ENCODE data around the gene MYH6.

MYH6 gene

DNA sequence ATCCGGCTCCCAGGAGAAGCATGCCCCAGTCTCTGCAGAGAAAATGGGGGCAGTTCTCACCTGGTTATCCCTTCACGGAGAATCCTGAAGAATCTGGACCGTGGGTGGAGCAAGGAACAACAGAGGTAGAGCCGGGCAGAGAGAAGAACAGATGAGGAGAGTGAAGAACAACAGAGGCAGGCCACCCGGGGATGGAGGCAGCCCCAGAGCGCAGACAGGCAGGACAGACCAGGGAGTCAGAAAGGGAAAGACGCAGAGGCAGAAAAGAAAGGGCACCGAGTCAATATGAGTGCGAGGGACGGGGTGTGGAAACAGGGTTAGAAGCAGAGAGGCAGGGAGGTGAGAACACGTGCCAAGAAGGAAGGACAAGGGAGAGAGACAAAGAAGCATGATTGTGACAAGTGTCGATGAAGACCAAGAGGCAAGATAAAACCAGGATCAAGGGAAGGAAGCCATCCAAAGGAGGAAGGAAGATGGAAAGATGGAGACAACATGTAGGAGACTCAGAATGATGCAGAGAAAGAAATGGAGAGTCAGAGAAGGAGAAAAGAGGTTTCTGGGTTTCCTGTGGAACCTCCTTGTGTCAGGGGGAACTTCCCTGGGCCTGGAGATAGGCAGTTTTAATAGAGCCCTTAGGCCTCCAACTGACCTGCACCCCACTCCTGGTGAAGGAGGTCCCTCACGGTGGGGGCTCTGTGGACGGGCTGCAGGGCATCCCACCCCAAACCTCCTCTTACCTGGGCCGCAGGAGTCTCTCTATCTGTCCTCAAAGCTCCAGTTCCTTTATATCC is at the start of gene MYH6:
TSS of gene MYH6 (minus strand) at position 758 of the 791 bp plus-strand sequence. CDS start 1,050 bp downstream, outside the sequence.
- TF ChIP-seq, protein P1, sequence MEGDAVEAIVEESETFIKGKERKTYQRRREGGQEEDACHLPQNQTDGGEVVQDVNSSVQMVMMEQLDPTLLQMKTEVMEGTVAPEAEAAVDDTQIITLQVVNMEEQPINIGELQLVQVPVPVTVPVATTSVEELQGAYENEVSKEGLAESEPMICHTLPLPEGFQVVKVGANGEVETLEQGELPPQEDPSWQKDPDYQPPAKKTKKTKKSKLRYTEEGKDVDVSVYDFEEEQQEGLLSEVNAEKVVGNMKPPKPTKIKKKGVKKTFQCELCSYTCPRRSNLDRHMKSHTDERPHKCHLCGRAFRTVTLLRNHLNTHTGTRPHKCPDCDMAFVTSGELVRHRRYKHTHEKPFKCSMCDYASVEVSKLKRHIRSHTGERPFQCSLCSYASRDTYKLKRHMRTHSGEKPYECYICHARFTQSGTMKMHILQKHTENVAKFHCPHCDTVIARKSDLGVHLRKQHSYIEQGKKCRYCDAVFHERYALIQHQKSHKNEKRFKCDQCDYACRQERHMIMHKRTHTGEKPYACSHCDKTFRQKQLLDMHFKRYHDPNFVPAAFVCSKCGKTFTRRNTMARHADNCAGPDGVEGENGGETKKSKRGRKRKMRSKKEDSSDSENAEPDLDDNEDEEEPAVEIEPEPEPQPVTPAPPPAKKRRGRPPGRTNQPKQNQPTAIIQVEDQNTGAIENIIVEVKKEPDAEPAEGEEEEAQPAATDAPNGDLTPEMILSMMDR (IDR thresholded peaks at IDR 0.05): no peak

DNA sequence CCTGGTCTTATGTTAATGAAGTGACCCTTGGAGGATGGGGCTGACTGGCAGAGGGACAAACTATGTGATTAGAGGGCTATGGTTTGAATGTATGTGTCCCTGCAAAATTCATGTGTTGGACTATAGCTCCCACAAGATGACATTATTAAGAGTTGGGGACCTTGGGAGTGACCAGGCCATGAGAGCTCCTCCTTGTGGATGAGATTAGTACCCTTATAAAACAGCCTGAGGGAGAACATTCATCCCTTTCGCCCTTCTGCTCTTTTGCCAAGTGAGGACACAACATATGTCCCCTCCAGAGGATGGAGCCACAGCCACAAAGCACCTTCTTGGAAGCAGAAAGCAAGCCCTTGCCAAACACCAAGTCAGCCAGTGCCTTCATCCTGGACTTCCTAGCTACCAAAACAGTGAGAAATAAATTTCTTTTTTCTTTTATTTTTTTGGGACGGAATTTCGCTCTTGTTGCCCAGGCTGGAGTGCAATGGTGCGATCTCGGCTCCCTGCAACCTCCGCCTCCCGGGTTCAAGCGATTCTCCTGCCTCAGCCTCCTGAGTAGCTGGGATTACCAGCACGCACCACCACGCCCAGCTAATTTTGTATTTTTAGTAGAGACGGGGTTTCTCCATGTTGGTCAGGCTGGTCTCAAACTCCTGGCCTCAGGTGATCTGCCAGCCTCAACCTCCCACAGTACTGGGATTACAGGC is 49.0 kb upstream of the MYH6 start:
- TF ChIP-seq, protein P1 (IDR thresholded peaks at IDR 0.05): peak; percentile 39; the same call in 1 of the 2 replicates

DNA sequence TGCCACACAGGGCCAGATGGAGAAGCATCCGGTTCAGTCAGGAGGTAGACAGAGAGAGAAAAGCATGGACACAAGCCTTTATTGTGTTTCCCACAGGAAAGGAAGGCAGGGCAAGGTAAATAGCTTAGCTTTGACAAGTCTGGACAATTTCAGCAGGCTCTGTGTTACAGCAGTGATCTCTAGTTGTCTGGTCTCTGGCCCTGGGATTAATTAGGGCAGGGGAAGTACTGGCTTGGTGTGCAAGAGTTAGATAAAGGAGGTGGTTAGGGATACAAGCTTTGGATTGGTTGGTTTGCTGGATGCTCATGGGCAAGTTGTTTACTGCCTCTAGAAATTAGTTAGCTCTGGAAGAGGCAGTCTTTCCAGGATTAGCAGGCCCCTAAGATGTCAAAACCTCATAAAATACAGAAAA is 46.4 kb upstream of the MYH6 start:
- TF ChIP-seq, protein P1 (IDR thresholded peaks at IDR 0.05): no peak

DNA sequence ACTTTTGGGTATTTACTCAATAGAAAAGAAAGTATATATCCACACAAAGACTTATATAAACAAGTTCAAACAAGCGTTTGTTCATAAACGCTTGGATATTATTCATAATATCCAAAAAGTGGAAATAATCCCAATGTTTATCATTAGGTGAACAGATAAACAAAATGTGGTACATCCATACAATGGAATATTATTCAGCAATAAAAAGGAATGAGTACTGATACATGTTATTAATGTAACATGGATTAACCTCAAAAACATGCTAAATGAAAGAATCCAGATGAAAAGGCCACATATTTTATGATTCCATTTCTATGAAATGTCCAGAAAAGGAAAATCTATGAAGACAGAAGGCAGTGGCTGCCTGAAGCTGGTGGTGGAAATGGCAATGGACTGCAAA is 44.2 kb upstream of the MYH6 start:
- TF ChIP-seq, protein P1 (IDR thresholded peaks at IDR 0.05): no peak

DNA sequence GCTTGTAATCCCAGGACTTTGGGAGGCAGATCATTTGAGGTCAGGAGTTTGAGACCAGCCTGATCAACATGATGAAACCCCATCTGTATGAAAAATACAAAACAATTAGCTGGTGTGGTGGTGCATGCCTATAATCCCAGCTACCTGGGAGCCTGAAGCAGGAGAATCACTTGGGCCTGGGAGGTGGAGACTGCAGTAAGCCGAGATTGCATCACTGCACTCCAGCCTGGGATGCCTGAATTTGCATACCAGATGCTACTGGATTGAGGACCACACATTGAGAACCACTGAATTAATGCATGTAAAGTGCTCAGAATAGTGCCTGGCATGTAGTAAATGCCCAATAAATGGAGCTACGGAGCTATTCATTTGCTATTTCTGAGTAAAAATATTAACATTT is 42.3 kb upstream of the MYH6 start:
- TF ChIP-seq, protein P1 (IDR thresholded peaks at IDR 0.05): no peak

DNA sequence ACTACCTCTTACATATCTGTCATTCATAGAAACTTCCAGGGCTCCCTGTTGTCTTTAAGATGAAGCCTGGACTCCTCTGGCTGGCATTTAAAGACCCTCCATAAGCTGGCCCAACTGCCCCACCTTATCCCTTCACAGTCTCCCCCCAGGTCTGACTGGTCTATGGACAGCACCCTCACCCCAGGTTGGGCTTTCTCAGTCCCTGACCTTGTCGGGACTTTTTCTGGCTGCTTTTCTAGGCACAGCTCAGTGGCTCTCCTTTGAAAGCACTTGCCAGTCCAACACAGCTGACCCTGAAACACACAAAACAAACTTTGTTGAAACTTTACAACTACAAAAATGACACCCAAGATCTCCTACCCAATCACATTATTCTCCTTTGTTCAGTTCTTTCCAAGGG is 41.2 kb upstream of the MYH6 start:
- TF ChIP-seq, protein P1 (IDR thresholded peaks at IDR 0.05): no peak

DNA sequence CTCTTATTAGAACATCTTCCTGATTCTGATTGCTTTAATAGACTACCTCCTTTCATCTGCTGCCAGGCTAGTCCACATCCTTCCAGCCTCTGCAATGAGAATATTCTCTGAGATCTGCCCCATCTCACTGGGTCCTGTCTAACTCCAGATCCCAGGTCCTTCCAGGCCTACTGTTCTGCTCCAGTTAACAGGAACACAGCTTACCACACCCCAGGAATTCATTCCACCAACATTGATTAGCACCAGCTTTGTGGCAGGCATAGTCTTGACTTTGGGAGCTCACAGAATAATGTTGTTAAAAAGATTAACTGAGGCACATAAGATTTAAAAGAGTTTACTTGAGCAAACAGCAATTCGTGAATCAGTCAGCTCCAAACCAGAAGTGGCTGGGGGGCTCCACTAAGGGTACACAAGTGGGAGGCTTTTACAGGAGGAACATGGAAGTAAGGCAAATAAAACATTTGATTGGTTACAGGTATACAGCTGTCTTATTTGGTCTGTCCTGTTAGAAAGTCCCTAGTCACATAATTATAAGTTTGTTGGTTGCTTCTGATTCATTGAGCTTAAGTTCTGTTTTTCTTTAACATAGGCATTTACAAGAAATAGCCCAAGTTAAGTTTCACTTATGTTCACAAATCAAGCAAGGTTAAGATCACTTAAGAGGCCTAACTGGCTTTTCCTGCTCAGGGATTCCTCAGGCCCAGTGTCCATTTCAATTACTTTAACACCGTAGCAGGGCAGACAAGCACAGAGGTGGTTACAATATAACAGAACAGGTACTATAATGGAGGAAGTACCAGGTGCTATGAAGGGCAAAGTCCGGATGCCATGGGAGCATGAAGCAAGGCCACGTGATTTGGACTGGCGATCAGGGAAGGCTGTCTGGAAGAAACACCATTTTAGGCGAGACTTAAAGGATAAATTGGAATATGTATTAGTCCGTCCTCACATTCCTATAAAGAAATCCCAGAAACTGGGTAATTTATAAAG is 39.6 kb upstream of the MYH6 start:
- TF ChIP-seq, protein P1 (IDR thresholded peaks at IDR 0.05): no peak

Data from LNCAP (cell line).